ENCODE data around the gene TSPAN9. TPM values are rescaled to one million over a fixed set of nuclear protein-coding genes. Genes with fewer than 3 reads are reported as not detected.

The TSPAN9 gene
- total RNA-seq, 2 donors from 2014 or later = 39.5 to 50.2 TPM

GRCh38 chr12:3150931-3151835 is 74.0 kb downstream of the TSPAN9 start:
- Histone ChIP-seq H3K4me1 (ENCODE audit: control insufficient read depth in 1 of 2, low read depth in 2 of 2) (peaks cover 33 to 54% of the 10 kb centered on the region in 2 donors), H3K36me3 (no peaks in the 10 kb centered on the region), H3K27ac (peak overlapping the region; percentile 83 to 90), H3K4me3 (peak overlapping the region; percentile 64), H3K27me3 (replicated peaks; ENCODE audit: insufficient read depth) (no peaks in the 10 kb centered on the region), H3K9me3 (no peaks in the 10 kb centered on the region)
- ATAC-seq (ENCODE audit: insufficient number of reproducible peaks, low FRiP score, low read depth) = no peak
- TF ChIP-seq CTCF (IDR thresholded peaks at IDR 0.05) = no peak
- DNase-seq (ENCODE audit: low spot score) = no peak

- no peaks in the 10 kb centered on the region for H3K36me3 ChIP-seq
- TF ChIP-seq CTCF (IDR thresholded peaks at IDR 0.05) = no peak
Observed at GRCh38 chr12:3152011-3152511, 74.9 kb downstream of the TSPAN9 start.

GRCh38 chr12:3152892-3153291 is 75.7 kb downstream of the TSPAN9 start:
- H3K36me3 ChIP-seq = no peaks in the 10 kb centered on the region
- H3K4me3 ChIP-seq = no peak overlapping the region
- DNase-seq (ENCODE audit: low spot score) (no peak), ATAC-seq (ENCODE audit: insufficient number of reproducible peaks, low FRiP score, low read depth) (no peak)
- TF ChIP-seq CTCF (IDR thresholded peaks at IDR 0.05) = no peak
- peak overlapping the region; percentile 83 to 90 for H3K27ac ChIP-seq
- no peaks in the 10 kb centered on the region for H3K9me3 ChIP-seq
- no peaks in the 10 kb centered on the region for H3K27me3 ChIP-seq (replicated peaks; ENCODE audit: insufficient read depth)
- peaks cover 33 to 57% of the 10 kb centered on the region in 2 donors for H3K4me1 ChIP-seq (ENCODE audit: control insufficient read depth in 1 of 2, low read depth in 2 of 2)

More at GRCh38 chr12:3152011-3152511, 74.9 kb downstream of the TSPAN9 start:
- no peaks in the 10 kb centered on the region for H3K9me3 ChIP-seq
- H3K27ac ChIP-seq = peak overlapping the region; percentile 83 to 90
- H3K4me3 ChIP-seq = peak overlapping the region; percentile 64
- peaks cover 33 to 54% of the 10 kb centered on the region in 2 donors for H3K4me1 ChIP-seq (ENCODE audit: control insufficient read depth in 1 of 2, low read depth in 2 of 2)
- DNase-seq (ENCODE audit: low spot score) (peak; percentile 44), ATAC-seq (ENCODE audit: insufficient number of reproducible peaks, low FRiP score, low read depth) (peak; percentile 50)
- H3K27me3 ChIP-seq (replicated peaks; ENCODE audit: insufficient read depth) = no peaks in the 10 kb centered on the region

GRCh38 chr12:3154006-3154405 is 76.8 kb downstream of the TSPAN9 start:
- Histone ChIP-seq H3K9me3 (no peaks in the 10 kb centered on the region), H3K27ac (no peak overlapping the region), H3K27me3 (replicated peaks; ENCODE audit: insufficient read depth) (no peaks in the 10 kb centered on the region), H3K36me3 (no peaks in the 10 kb centered on the region), H3K4me3 (no peak overlapping the region), H3K4me1 (ENCODE audit: control insufficient read depth in 1 of 2, low read depth in 2 of 2) (peaks cover 23 to 57% of the 10 kb centered on the region in 2 donors)
- no peak for ATAC-seq (ENCODE audit: insufficient number of reproducible peaks, low FRiP score, low read depth)
- no peak for TF ChIP-seq CTCF (IDR thresholded peaks at IDR 0.05)
- DNase-seq (ENCODE audit: low spot score) = no peak

- H3K9me3 ChIP-seq = no peaks in the 10 kb centered on the region
- H3K4me1 ChIP-seq (ENCODE audit: control insufficient read depth in 1 of 2, low read depth in 2 of 2) = peaks cover 20 to 51% of the 10 kb centered on the region in 2 donors
- no peak overlapping the region for H3K27ac ChIP-seq
- no peak overlapping the region for H3K4me3 ChIP-seq
- H3K36me3 ChIP-seq = no peaks in the 10 kb centered on the region
- no peak for DNase-seq (ENCODE audit: low spot score)
- no peak for TF ChIP-seq CTCF (IDR thresholded peaks at IDR 0.05)
- H3K27me3 ChIP-seq (replicated peaks; ENCODE audit: insufficient read depth) = no peaks in the 10 kb centered on the region
- no peak for ATAC-seq (ENCODE audit: insufficient number of reproducible peaks, low FRiP score, low read depth)
Observed at GRCh38 chr12:3155702-3156370, 78.7 kb downstream of the TSPAN9 start.

Measured in thoracic aorta (tissue), 2 donors.